Measurements from ENCODE around the gene STAP1.

STAP1 gene

GRCh38 chr4:67556436-67556835, 2.1 kb upstream of the STAP1 start:
- DNase-seq = no peak

- no peak for DNase-seq
Measured at GRCh38 chr4:67565284-67565683, 6.8 kb downstream of the STAP1 start.

GRCh38 chr4:67566335-67566734, 7.8 kb downstream of the STAP1 start:
- no peak for DNase-seq

- no peak for DNase-seq
Measured at GRCh38 chr4:67568820-67569219, 10.3 kb downstream of the STAP1 start.

- no peak for DNase-seq
Measured at GRCh38 chr4:67570537-67570936, 12.0 kb downstream of the STAP1 start.

- no peak for DNase-seq
Measured at GRCh38 chr4:67571975-67572374, 13.4 kb downstream of the STAP1 start.

- DNase-seq = no peak
Measured at GRCh38 chr4:67573193-67573592, 14.7 kb downstream of the STAP1 start.

GRCh38 chr4:67575232-67576058, 16.9 kb downstream of the STAP1 start:
- DNase-seq = no peak

GRCh38 chr4:67576059-67576466, 17.5 kb downstream of the STAP1 start:
- no peak for DNase-seq

GRCh38 chr4:67576538-67576937, 18.0 kb downstream of the STAP1 start:
- DNase-seq = no peak

GRCh38 chr4:67580577-67580976, 22.1 kb downstream of the STAP1 start:
- DNase-seq = no peak

- DNase-seq = no peak
Measured at GRCh38 chr4:67581208-67581857, 22.8 kb downstream of the STAP1 start.

- DNase-seq = no peak
Measured at GRCh38 chr4:67581913-67582312, 23.4 kb downstream of the STAP1 start.

GRCh38 chr4:67584496-67584895, 26.0 kb downstream of the STAP1 start:
- DNase-seq = no peak

GRCh38 chr4:67587156-67587555, 28.6 kb downstream of the STAP1 start:
- no peak for DNase-seq

- DNase-seq = no peak
Measured at GRCh38 chr4:67593741-67594175, 35.2 kb downstream of the STAP1 start.

GRCh38 chr4:67603310-67604028, 44.9 kb downstream of the STAP1 start:
- DNase-seq = no peak

- no peak for DNase-seq
Measured at GRCh38 chr4:67604029-67604381, 45.5 kb downstream of the STAP1 start.

GRCh38 chr4:67604749-67605148, 46.2 kb downstream of the STAP1 start:
- no peak for DNase-seq

GRCh38 chr4:67608027-67608426, 49.5 kb downstream of the STAP1 start:
- no peak for DNase-seq

GRCh38 chr4:67614186-67614585, 55.7 kb downstream of the STAP1 start:
- no peak for DNase-seq

- DNase-seq = no peak
Measured at GRCh38 chr4:67615119-67615518, 56.6 kb downstream of the STAP1 start.

GRCh38 chr4:67616478-67616877, 58.0 kb downstream of the STAP1 start:
- DNase-seq = no peak

- DNase-seq = no peak
Measured at GRCh38 chr4:67624939-67625338, 66.4 kb downstream of the STAP1 start.
